ENCODE results near the gene P2RY11.

DNA sequence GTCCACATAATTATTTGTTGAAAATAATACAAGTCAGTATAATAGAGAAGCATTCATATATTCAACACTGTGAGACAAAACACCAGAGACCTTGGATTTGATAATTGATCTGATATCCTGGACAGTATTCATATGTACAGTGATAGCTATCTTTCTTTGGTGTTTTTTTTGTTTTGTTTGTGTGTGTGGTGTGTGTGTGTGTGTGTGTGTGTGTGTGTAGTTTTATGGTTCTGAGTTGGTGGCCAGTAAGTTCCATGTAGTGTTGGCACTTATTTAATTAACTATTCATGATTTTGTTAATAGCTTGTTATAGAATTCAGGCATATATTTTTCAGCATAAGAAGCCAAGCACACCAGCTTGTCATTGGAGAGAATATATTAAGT, 7.4 kb upstream of the P2RY11 start:
- TF ChIP-seq POLR2AphosphoS5 (IDR thresholded peaks at IDR 0.05) = no peak
- TF ChIP-seq, protein P1, sequence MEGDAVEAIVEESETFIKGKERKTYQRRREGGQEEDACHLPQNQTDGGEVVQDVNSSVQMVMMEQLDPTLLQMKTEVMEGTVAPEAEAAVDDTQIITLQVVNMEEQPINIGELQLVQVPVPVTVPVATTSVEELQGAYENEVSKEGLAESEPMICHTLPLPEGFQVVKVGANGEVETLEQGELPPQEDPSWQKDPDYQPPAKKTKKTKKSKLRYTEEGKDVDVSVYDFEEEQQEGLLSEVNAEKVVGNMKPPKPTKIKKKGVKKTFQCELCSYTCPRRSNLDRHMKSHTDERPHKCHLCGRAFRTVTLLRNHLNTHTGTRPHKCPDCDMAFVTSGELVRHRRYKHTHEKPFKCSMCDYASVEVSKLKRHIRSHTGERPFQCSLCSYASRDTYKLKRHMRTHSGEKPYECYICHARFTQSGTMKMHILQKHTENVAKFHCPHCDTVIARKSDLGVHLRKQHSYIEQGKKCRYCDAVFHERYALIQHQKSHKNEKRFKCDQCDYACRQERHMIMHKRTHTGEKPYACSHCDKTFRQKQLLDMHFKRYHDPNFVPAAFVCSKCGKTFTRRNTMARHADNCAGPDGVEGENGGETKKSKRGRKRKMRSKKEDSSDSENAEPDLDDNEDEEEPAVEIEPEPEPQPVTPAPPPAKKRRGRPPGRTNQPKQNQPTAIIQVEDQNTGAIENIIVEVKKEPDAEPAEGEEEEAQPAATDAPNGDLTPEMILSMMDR (IDR thresholded peaks at IDR 0.05) = no peak
